ENCODE results near the gene CLIP1.

The CLIP1 gene

GRCh38 chr12:122459211-122459610 is 36.7 kb upstream of the CLIP1 start:
- H3K4me3 ChIP-seq (ENCODE audit: low read depth, low read length), result no peak overlapping the region
- TF ChIP-seq CTCF (IDR thresholded peaks at IDR 0.05; ENCODE audit: low read depth, low read length, missing control alignments), result no peak
- no peak for DNase-seq (ENCODE audit: low read depth)

GRCh38 chr12:122458105-122459035 is 35.9 kb upstream of the CLIP1 start:
- no peak for TF ChIP-seq CTCF (IDR thresholded peaks at IDR 0.05; ENCODE audit: low read depth, low read length, missing control alignments)
- no peak for DNase-seq (ENCODE audit: low read depth)
- no peak overlapping the region for H3K4me3 ChIP-seq (ENCODE audit: low read depth, low read length)

GRCh38 chr12:122457627-122458026 is 35.2 kb upstream of the CLIP1 start:
- no peak for TF ChIP-seq CTCF (IDR thresholded peaks at IDR 0.05; ENCODE audit: low read depth, low read length, missing control alignments)
- no peak overlapping the region; the same call in 1 of the 2 replicates for H3K4me3 ChIP-seq (ENCODE audit: low read depth, low read length)
- no peak for DNase-seq (ENCODE audit: low read depth)

GRCh38 chr12:122454739-122455138 is 32.3 kb upstream of the CLIP1 start:
- TF ChIP-seq CTCF (IDR thresholded peaks at IDR 0.05; ENCODE audit: low read depth, low read length, missing control alignments), result no peak
- DNase-seq (ENCODE audit: low read depth), result no peak
- H3K4me3 ChIP-seq (ENCODE audit: low read depth, low read length), result no peak overlapping the region

GRCh38 chr12:122454250-122454721 is 31.8 kb upstream of the CLIP1 start:
- DNase-seq (ENCODE audit: low read depth), result no peak
- no peak for TF ChIP-seq CTCF (IDR thresholded peaks at IDR 0.05; ENCODE audit: low read depth, low read length, missing control alignments)
- no peak overlapping the region for H3K4me3 ChIP-seq (ENCODE audit: low read depth, low read length)

- no peak overlapping the region for H3K4me3 ChIP-seq (ENCODE audit: low read depth, low read length)
- no peak for TF ChIP-seq CTCF (IDR thresholded peaks at IDR 0.05; ENCODE audit: low read depth, low read length, missing control alignments)
- DNase-seq (ENCODE audit: low read depth), result no peak
Observed at GRCh38 chr12:122452701-122453285, 30.3 kb upstream of the CLIP1 start.

Data from GM12864 (cell line).